Lung (tissue), 12 donors: Measurements from ENCODE around the gene SCAPER. TPM values are rescaled to one million over a fixed set of nuclear protein-coding genes. Genes with fewer than 3 reads are reported as not detected.

ENCODE experiments used
- ATAC-seq: fragments of 200-7000 bp; cut with Tn5 transposase; one replicate; pipeline ENCODE4 v1.9.1; 2020; ENCODE audit warnings: moderate number of reproducible peaks; ENCODE audit not compliant: insufficient read depth, low FRiP score
- DNase-seq, 3 donors: peaks; one replicate each; pipeline ENCODE4 v3.0.0-alpha.2; 2013 to 2017
- H3K27ac ChIP-seq, 2 donors: one replicate each; pipeline ENCODE4 v1.5.1; 2013; ENCODE audit warnings: mild to moderate bottlenecking in 2 of 2, moderate library complexity in 2 of 2, control low read depth in 1 of 2, inconsistent platforms in 1 of 2, low read depth in 1 of 2, low read length in 1 of 2
- H3K27me3 ChIP-seq, 3 donors: one replicate each; pipeline ENCODE4 v1.5.1; 2013; ENCODE audit warnings: low read length in 2 of 3; ENCODE audit not compliant: control insufficient read depth in 3 of 3, insufficient read depth in 3 of 3
- H3K36me3 ChIP-seq, 4 donors: one replicate each; pipeline ENCODE4 v1.5.1; 2013; ENCODE audit warnings: low read length in 4 of 4, mild to moderate bottlenecking in 1 of 4, moderate library complexity in 1 of 4; ENCODE audit not compliant: control insufficient read depth in 4 of 4, insufficient read depth in 4 of 4
- H3K4me1 ChIP-seq, 5 donors: one replicate each; pipeline ENCODE4 v1.5.1; 2013; ENCODE audit warnings: low read length in 5 of 5, mild to moderate bottlenecking in 2 of 5, moderate library complexity in 1 of 5; ENCODE audit not compliant: control insufficient read depth in 5 of 5, insufficient read depth in 5 of 5
- H3K4me3 ChIP-seq: one replicate; pipeline ENCODE4 v1.5.1; 2013; ENCODE audit warnings: mild to moderate bottlenecking, control low read depth, moderate library complexity
- H3K9ac ChIP-seq, 2 donors: one replicate each; pipeline ENCODE4 v1.5.1; 2013; ENCODE audit warnings: low read length in 2 of 2, control low read depth in 1 of 2; ENCODE audit not compliant: insufficient read depth in 1 of 2
- H3K9me3 ChIP-seq, 4 donors: one replicate each; pipeline ENCODE4 v1.5.1; 2013; ENCODE audit warnings: low read length in 3 of 4, mild to moderate bottlenecking in 1 of 4, moderate library complexity in 1 of 4; ENCODE audit not compliant: control insufficient read depth in 4 of 4, insufficient read depth in 3 of 4
- WGBS, 2 donors: extraction: QIAGEN DNeasy Blood & Tissue Kit; methylation state at CpG; one replicate each; pipeline ENCODE4 v1.1.7; 2013; 5-methylcytosine and 5-hydroxymethylcytosine counted together
- polyA plus RNA-seq, 2 donors: library from polyadenylated mRNA; stranded (reverse); fragments of 200-250 nt; gene quantifications; one replicate each; pipeline ENCODE4 v1.2.1, GENCODE V29; 2013
- total RNA-seq, 2 donors: library from RNA; depleted of rRNA in 1 of 2; stranded (reverse); fragments of >200 nt in 1 of 2; gene quantifications; one replicate each; pipeline ENCODE4 v1.2.1, GENCODE V29; 2014 to 2021
- TF ChIP-seq, protein P1 (sequence below): IDR thresholded peaks from 2 replicates; pipeline ENCODE4 v1.5.1; 2012; ENCODE audit warnings: mild to moderate bottlenecking; ENCODE audit errors: control extremely low read depth, extremely low read depth
- donor health status: control.
- donor health status: control.
- donor health status: Bipolar disorder and iron deficiency.
- donor health status: healthy.
- donor health status: DM: yes; HTN: yes; CAD: no.

SCAPER gene
- total and polyA plus RNA-seq, 4 donors: 3.9 to 40.2 (median 19.5) TPM

DNA sequence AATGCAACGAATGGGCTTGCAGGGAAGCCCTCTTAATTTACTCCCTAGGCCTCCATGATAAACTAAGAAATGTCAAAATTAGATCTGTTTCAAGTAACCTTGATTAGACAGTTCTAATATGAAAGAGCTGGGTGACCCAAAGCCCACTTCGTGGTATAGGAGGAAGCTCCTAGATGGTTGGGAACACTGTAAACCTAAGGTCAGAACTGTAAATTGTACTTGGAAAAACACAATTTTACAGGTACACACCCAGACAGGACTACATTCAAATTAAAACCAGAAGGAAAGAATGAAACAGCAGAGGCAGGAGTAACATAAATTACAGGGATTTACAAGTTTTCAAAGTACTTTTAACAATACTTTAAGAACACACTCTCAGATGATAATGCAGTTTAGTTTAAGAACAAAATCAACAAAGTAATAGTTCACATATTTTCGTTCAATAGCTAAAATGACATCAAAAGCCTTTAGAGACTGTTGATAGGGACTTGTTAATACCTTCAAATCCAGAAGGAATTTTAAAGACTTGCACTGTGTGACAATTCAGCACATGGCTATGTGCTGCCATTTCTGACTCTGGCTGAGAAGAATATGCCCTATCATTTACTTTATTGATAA is 550.2 kb downstream of the SCAPER start:
- no peak overlapping the region for H3K4me3 ChIP-seq
- H3K27ac ChIP-seq: no peak overlapping the region
- no peaks in the 10 kb centered on the region for H3K4me1 ChIP-seq
- H3K36me3 ChIP-seq: peaks cover 0 to 3% (median 0%) of the 10 kb centered on the region in 4 donors
- H3K9me3 ChIP-seq: no peaks in the 10 kb centered on the region
- no peak overlapping the region for H3K9ac ChIP-seq
- peaks cover 0 to 3% (median 0%) of the 10 kb centered on the region in 3 donors for H3K27me3 ChIP-seq
- WGBS, 2 donors: 84 to 90% methylated on average over 3 of the region's 3 CpGs
- DNase-seq (no peak), ATAC-seq (no peak)
- TF ChIP-seq, protein P1, sequence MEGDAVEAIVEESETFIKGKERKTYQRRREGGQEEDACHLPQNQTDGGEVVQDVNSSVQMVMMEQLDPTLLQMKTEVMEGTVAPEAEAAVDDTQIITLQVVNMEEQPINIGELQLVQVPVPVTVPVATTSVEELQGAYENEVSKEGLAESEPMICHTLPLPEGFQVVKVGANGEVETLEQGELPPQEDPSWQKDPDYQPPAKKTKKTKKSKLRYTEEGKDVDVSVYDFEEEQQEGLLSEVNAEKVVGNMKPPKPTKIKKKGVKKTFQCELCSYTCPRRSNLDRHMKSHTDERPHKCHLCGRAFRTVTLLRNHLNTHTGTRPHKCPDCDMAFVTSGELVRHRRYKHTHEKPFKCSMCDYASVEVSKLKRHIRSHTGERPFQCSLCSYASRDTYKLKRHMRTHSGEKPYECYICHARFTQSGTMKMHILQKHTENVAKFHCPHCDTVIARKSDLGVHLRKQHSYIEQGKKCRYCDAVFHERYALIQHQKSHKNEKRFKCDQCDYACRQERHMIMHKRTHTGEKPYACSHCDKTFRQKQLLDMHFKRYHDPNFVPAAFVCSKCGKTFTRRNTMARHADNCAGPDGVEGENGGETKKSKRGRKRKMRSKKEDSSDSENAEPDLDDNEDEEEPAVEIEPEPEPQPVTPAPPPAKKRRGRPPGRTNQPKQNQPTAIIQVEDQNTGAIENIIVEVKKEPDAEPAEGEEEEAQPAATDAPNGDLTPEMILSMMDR: no peak

DNA sequence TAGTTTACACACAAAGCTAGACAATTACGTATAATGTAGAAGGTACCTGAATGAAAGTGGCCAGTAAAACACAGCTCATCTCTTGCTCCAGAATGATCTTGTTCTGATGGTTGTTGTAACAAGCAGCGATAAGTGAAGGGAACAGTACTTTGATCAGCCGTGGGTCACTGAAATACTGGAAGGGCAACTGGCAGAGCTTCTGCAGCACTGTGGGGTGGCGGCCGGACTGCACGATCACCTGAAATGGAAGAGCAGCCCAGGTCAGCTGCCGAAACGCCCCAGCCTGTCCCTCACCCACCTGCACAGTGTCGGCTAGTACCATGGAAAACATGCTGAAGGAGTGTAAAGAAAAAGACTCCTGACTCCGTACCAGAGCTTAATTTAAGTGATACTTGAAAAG is 551.2 kb downstream of the SCAPER start:
- peaks cover 0 to 10% (median 7%) of the 10 kb centered on the region in 3 donors for H3K27me3 ChIP-seq
- TF ChIP-seq, protein P1: no peak
- no peak overlapping the region for H3K9ac ChIP-seq
- ATAC-seq (no peak), DNase-seq (no peak)
- 95 to 96% methylated on average over 10 of the region's 10 CpGs for WGBS, 2 donors
- peaks cover 0 to 3% (median under 1%) of the 10 kb centered on the region in 4 donors for H3K36me3 ChIP-seq
- no peaks in the 10 kb centered on the region for H3K4me1 ChIP-seq
- H3K9me3 ChIP-seq: no peaks in the 10 kb centered on the region
- no peak overlapping the region for H3K4me3 ChIP-seq
- H3K27ac ChIP-seq: no peak overlapping the region

DNA sequence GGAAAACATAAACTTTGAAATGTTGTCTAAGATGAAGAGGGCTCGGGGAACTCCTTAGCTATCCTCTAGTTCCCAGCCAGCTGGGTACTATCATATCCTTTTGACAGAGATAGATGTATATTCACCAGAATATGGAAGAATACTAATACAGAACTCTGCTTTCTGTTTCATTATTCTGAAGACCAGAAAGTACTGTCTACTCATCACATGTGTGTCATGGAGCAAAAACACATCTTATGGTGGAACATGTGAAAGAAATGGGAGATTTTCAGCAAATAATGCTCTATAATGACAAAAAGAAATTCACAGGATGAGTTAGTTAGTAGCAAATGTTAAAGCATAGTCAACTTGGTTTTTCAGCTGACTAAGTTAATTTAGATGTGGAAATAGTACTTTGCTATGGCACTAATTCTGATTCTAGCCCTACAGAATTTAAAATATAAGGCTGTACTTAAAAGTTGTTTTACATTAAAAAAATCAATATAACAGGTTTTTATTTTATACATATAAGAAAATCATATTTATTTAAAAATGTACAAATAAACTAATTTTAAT is 552.0 kb downstream of the SCAPER start:
- no peaks in the 10 kb centered on the region for H3K9me3 ChIP-seq
- H3K4me3 ChIP-seq: no peak overlapping the region
- H3K27me3 ChIP-seq: peaks cover 0 to 18% (median 15%) of the 10 kb centered on the region in 3 donors
- TF ChIP-seq, protein P1: no peak
- peaks cover 0 to 3% (median under 1%) of the 10 kb centered on the region in 4 donors for H3K36me3 ChIP-seq
- 98 to 100% methylated on average over 1 of the region's 1 CpG for WGBS, 2 donors
- DNase-seq (no peak), ATAC-seq (no peak)
- H3K27ac ChIP-seq: no peak overlapping the region
- no peak overlapping the region for H3K9ac ChIP-seq
- H3K4me1 ChIP-seq: no peaks in the 10 kb centered on the region
